Measurements from ENCODE around the gene ZNF23. TPM values are rescaled to one million over a fixed set of nuclear protein-coding genes. Genes with fewer than 3 reads are reported as not detected.

The ZNF23 gene
- total and polyA plus RNA-seq, 5 experiments from 2014 or later, result 8.3 to 18.2 (median 9.6) TPM

GRCh38 chr16:71423016-71423415 lies 39.0 kb downstream of the ZNF23 start:
- POLR2A ChIA-PET, result no interaction called here
- H3K27me3 Mint-ChIP-seq, result peaks cover 12 to 57% (median 28%) of the 10 kb centered on the region in 5 donors
- peaks cover 0 to 3% (median 0%) of the 10 kb centered on the region in 9 donors for H3K9me3 Mint-ChIP-seq
- DNase-seq (no peak), ATAC-seq (no peak)
- H3K4me3 Mint-ChIP-seq, result no peak overlapping the region
- H3K4me1 Mint-ChIP-seq, result peaks cover 2 to 23% (median 9%) of the 10 kb centered on the region in 4 donors
- no peak overlapping the region for H3K27ac Mint-ChIP-seq
- peaks cover 0 to 2% (median 0%) of the 10 kb centered on the region in 3 donors for H3K36me3 Mint-ChIP-seq

DNA sequence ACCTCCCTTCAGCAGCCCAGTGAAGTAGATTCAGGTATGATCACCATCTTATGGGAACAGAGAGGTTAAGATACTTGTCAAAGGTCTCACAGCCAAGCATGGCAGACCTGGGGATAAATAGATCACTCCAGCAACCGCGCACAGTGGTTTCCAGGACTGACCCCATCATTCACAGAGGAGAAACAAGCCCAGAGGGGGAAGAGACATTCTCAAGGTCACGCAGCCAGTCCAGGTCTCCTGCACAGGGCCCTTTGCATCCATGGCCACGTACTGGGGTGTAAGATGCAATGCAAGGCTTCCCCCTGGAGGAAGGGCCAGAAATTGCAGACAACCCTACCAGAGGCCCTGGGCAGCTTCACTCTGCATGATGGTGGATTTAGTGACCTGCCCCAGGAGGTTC lies 40.1 kb downstream of the ZNF23 start:
- peak in 1 of 2 donors; percentile 29 for ATAC-seq
- Mint-ChIP-seq H3K27ac (no peak overlapping the region), H3K4me1 (peaks cover 2 to 19% (median 9%) of the 10 kb centered on the region in 4 donors), H3K9me3 (peaks cover 0 to 3% (median 0%) of the 10 kb centered on the region in 9 donors), H3K4me3 (no peak overlapping the region), H3K36me3 (peaks cover 0 to 2% (median 0%) of the 10 kb centered on the region in 3 donors), H3K27me3 (peaks cover 11 to 56% (median 29%) of the 10 kb centered on the region in 5 donors)
- peak in 1 of 10 donors; percentile 13 for DNase-seq
- POLR2A ChIA-PET, result no interaction called here

GRCh38 chr16:71414038-71414437 lies 48.0 kb downstream of the ZNF23 start:
- POLR2A ChIA-PET, result no interaction called here

DNA sequence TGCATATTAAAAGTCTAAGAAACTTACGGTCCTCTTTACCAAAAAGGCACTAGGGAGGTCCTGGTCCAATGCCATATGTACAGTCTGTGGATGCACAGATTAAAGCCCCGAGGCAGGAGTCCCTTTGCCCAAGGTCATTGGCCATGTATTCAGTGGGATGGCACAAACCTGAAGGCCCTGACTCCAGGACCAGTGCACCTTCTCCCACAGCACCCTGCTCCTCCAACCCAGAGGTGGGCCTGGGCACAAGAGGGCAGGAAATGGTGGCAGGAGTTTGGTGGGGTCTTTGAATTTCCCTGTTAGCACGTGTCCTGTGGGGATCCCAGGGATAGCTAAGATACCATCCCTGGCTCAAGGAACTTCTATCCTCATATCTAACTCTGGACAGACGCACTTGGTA lies 48.7 kb downstream of the ZNF23 start:
- H3K27me3 Mint-ChIP-seq, result peaks cover 19 to 72% (median 39%) of the 10 kb centered on the region in 5 donors
- no peak overlapping the region for H3K4me3 Mint-ChIP-seq
- POLR2A ChIA-PET, result no interaction called here
- ATAC-seq (no peak), DNase-seq (no peak)
- no peaks in the 10 kb centered on the region for H3K9me3 Mint-ChIP-seq
- no peaks in the 10 kb centered on the region for H3K36me3 Mint-ChIP-seq
- H3K27ac Mint-ChIP-seq, result no peak overlapping the region
- peaks cover 4 to 10% (median 7%) of the 10 kb centered on the region in 4 donors for H3K4me1 Mint-ChIP-seq

More at GRCh38 chr16:71414038-71414437, 48.0 kb downstream of the ZNF23 start:
- ATAC-seq (no peak), DNase-seq (no peak)
- H3K27ac Mint-ChIP-seq, result no peak overlapping the region
- H3K4me1 Mint-ChIP-seq, result peaks cover 4 to 9% (median 7%) of the 10 kb centered on the region in 4 donors
- H3K9me3 Mint-ChIP-seq, result no peaks in the 10 kb centered on the region
- no peak overlapping the region for H3K4me3 Mint-ChIP-seq
- H3K36me3 Mint-ChIP-seq, result no peaks in the 10 kb centered on the region
- H3K27me3 Mint-ChIP-seq, result peaks cover 17 to 72% (median 40%) of the 10 kb centered on the region in 5 donors

- Mint-ChIP-seq H3K4me1 (peaks cover 4 to 18% (median 9%) of the 10 kb centered on the region in 4 donors), H3K27ac (no peak overlapping the region), H3K36me3 (no peaks in the 10 kb centered on the region), H3K27me3 (peaks cover 22 to 73% (median 39%) of the 10 kb centered on the region in 5 donors), H3K4me3 (no peak overlapping the region), H3K9me3 (no peaks in the 10 kb centered on the region)
- POLR2A ChIA-PET, result interaction anchor here (0.7 kb wide), 1 partner anchor 548 kb away, joined by 4 read pairs; no protein-coding TSS in a partner anchor
- DNase-seq (peak; percentile 42 to 81 (median 63)), ATAC-seq (peak; percentile 67 to 85)
These were observed 49.5 kb downstream of the ZNF23 start for GRCh38 chr16:71412270-71413160.

- H3K27me3 Mint-ChIP-seq, result peaks cover 17 to 72% (median 35%) of the 10 kb centered on the region in 5 donors
- peaks cover 6 to 36% (median 21%) of the 10 kb centered on the region in 4 donors for H3K4me1 Mint-ChIP-seq
- H3K4me3 Mint-ChIP-seq, result no peak overlapping the region
- DNase-seq (no peak), ATAC-seq (no peak)
- POLR2A ChIA-PET, result no interaction called here
- H3K9me3 Mint-ChIP-seq, result peaks cover 0 to 2% (median 0%) of the 10 kb centered on the region in 9 donors
- H3K36me3 Mint-ChIP-seq, result no peaks in the 10 kb centered on the region
- no peak overlapping the region for H3K27ac Mint-ChIP-seq
These were observed 51.9 kb downstream of the ZNF23 start for GRCh38 chr16:71410146-71410545.

- no peak for DNase-seq
- ATAC-seq, result no peak
- no peak overlapping the region for H3K4me3 Mint-ChIP-seq
- peaks cover 0 to 4% (median 0%) of the 10 kb centered on the region in 3 donors for H3K36me3 Mint-ChIP-seq
- peaks cover 6 to 36% (median 22%) of the 10 kb centered on the region in 4 donors for H3K4me1 Mint-ChIP-seq
- POLR2A ChIA-PET, result no interaction called here
- H3K27ac Mint-ChIP-seq, result no peak overlapping the region
- peaks cover 18 to 81% (median 35%) of the 10 kb centered on the region in 5 donors for H3K27me3 Mint-ChIP-seq
- H3K9me3 Mint-ChIP-seq, result peaks cover 0 to 5% (median 0%) of the 10 kb centered on the region in 9 donors
These were observed 52.9 kb downstream of the ZNF23 start for GRCh38 chr16:71409011-71409775.

GRCh38 chr16:71408536-71408935 lies 53.5 kb downstream of the ZNF23 start:
- H3K4me1 Mint-ChIP-seq, result peaks cover 6 to 36% (median 22%) of the 10 kb centered on the region in 4 donors
- H3K27ac Mint-ChIP-seq, result no peak overlapping the region
- DNase-seq (no peak), ATAC-seq (no peak)
- POLR2A ChIA-PET, result no interaction called here
- H3K36me3 Mint-ChIP-seq, result peaks cover 0 to 5% (median 0%) of the 10 kb centered on the region in 3 donors
- H3K9me3 Mint-ChIP-seq, result peaks cover 0 to 8% (median 0%) of the 10 kb centered on the region in 9 donors
- peaks cover 18 to 81% (median 39%) of the 10 kb centered on the region in 5 donors for H3K27me3 Mint-ChIP-seq
- H3K4me3 Mint-ChIP-seq, result no peak overlapping the region

- POLR2A ChIA-PET, result no interaction called here
- Mint-ChIP-seq H3K27ac (no peak overlapping the region), H3K36me3 (peaks cover 0 to 5% (median 0%) of the 10 kb centered on the region in 3 donors), H3K4me3 (no peak overlapping the region), H3K27me3 (peaks cover 16 to 86% (median 40%) of the 10 kb centered on the region in 5 donors), H3K4me1 (peaks cover 4 to 34% (median 20%) of the 10 kb centered on the region in 4 donors), H3K9me3 (peaks cover 0 to 8% (median 0%) of the 10 kb centered on the region in 9 donors)
- no peak for ATAC-seq
- DNase-seq, result no peak
These were observed 54.3 kb downstream of the ZNF23 start for GRCh38 chr16:71407731-71408130.

- Mint-ChIP-seq H3K36me3 (peaks cover 0 to 5% (median 2%) of the 10 kb centered on the region in 3 donors), H3K4me3 (peak overlapping the region in 1 of 10 donors; percentile 10), H3K4me1 (peaks cover 0 to 28% (median 16%) of the 10 kb centered on the region in 4 donors), H3K27me3 (peaks cover 14 to 86% (median 37%) of the 10 kb centered on the region in 5 donors), H3K27ac (no peak overlapping the region), H3K9me3 (peaks cover 0 to 8% (median 0%) of the 10 kb centered on the region in 9 donors)
- POLR2A ChIA-PET, result no interaction called here
- ATAC-seq (no peak), DNase-seq (no peak)
These were observed 55.3 kb downstream of the ZNF23 start for GRCh38 chr16:71406724-71407123.

GRCh38 chr16:71406316-71406715 lies 55.7 kb downstream of the ZNF23 start:
- no peak for ATAC-seq
- POLR2A ChIA-PET, result no interaction called here
- Mint-ChIP-seq H3K27me3 (peaks cover 14 to 86% (median 36%) of the 10 kb centered on the region in 5 donors), H3K4me1 (peaks cover 0 to 28% (median 16%) of the 10 kb centered on the region in 4 donors), H3K4me3 (peak overlapping the region in 2 of 10 donors; percentile 10 to 23), H3K9me3 (peaks cover 0 to 8% (median 0%) of the 10 kb centered on the region in 9 donors), H3K27ac (no peak overlapping the region), H3K36me3 (peaks cover 0 to 5% (median 2%) of the 10 kb centered on the region in 3 donors)
- DNase-seq, result no peak

DNA sequence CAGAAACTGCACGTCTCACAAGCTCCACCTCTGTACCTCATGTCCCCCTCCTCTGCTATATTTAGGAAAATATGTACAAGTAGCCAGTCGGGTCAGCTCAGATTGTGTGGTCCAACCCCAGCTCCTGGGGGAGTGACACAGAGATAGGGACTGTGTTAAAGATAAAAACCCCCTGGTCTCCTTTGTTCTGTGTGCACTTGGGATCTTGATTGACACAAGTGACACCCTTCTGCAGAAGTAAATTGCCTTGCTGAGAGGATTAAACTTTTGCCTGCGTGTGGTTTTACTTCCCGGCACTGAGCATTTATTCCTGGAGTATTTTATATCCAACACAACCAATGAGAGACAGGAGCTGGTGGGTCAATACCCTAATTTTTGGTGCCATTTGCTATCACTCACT lies 57.7 kb downstream of the ZNF23 start:
- Mint-ChIP-seq H3K9me3 (peaks cover 0 to 8% (median 0%) of the 10 kb centered on the region in 9 donors), H3K27ac (no peak overlapping the region), H3K27me3 (peaks cover 19 to 80% (median 33%) of the 10 kb centered on the region in 5 donors), H3K4me3 (no peak overlapping the region), H3K36me3 (peaks cover 0 to 5% (median 2%) of the 10 kb centered on the region in 3 donors), H3K4me1 (peaks cover 0 to 28% (median 16%) of the 10 kb centered on the region in 4 donors)
- ATAC-seq (no peak), DNase-seq (no peak)
- POLR2A ChIA-PET, result no interaction called here

Data from naive thymus-derived CD8-positive, alpha-beta T cell (primary cell).